Panc1 (cell line): ENCODE measurements around the gene CPA5. TPM values are rescaled to one million over a fixed set of nuclear protein-coding genes. Genes with fewer than 3 reads are reported as not detected.

Source experiments
- ATAC-seq: fragments of 200-7000 bp; cut with Tn5 transposase; 2 replicates; pipeline ENCODE4 v1.9.1; 2020; ENCODE audit warnings: mild to moderate bottlenecking, moderate library complexity
- BruUV-seq: library from RNA; stranded (reverse); fragments of 400-500 nt; replicated peaks from 2 replicates; lab custom pipeline; 2021; lab: Mats Ljungman, UMichigan
- CTCF ChIA-PET: fragments of 300-600 bp; sonication (Branson Sonifier 250); formaldehyde crosslinking; loops from one replicate; lab custom pipeline; 2022; ENCODE audit warnings: antibody characterized with exemption; lab: Charles Lee
- POLR2A ChIA-PET: fragments of 300-600 bp; sonication (Branson Sonifier 250); formaldehyde crosslinking; loops from one replicate; lab custom pipeline; 2022; ENCODE audit warnings: antibody characterized with exemption; lab: Charles Lee
- DNase-seq: peaks from one replicate; pipeline ENCODE4 v3.0.0-alpha.2; 2010; ENCODE audit warnings: low read depth, low spot score
- H3K27ac ChIP-seq: 2 replicates; pipeline ENCODE4 v1.5.1; 2011; ENCODE audit warnings: mild to moderate bottlenecking, low read length, inconsistent platforms
- H3K27me3 ChIP-seq: fragments of 200-500 bp; sonication (Bioruptor generic); 2 replicates; pipeline ENCODE4 v1.6.0; 2014; ENCODE audit warnings: low read length, inconsistent platforms; ENCODE audit not compliant: control insufficient read depth, insufficient read depth
- H3K36me3 ChIP-seq: fragments of 200-500 bp; sonication (Bioruptor generic); 2 replicates; pipeline ENCODE4 v1.5.1; 2014; ENCODE audit warnings: inconsistent platforms, mild to moderate bottlenecking, low read length, moderate library complexity; ENCODE audit not compliant: control insufficient read depth, insufficient read depth
- H3K4me1 ChIP-seq: 2 replicates; pipeline ENCODE4 v1.5.1; 2011; ENCODE audit warnings: inconsistent platforms, mild to moderate bottlenecking, low read length, moderate library complexity; ENCODE audit not compliant: control insufficient read depth, insufficient read depth
- H3K4me3 ChIP-seq, 2 experiments: 2 replicates each; pipeline ENCODE4 v1.5.1; 2011 to 2012; ENCODE audit warnings: low read depth in 2 of 2, low read length in 2 of 2, mild to moderate bottlenecking in 2 of 2, inconsistent platforms in 1 of 2, moderate library complexity in 1 of 2
- H3K9me3 ChIP-seq: fragments of 200-500 bp; sonication (Bioruptor generic); 2 replicates; pipeline ENCODE4 v1.5.1; 2014; ENCODE audit warnings: low read depth, mild to moderate bottlenecking, inconsistent platforms, low read length, moderate library complexity; ENCODE audit not compliant: control insufficient read depth, insufficient read depth
- POLR2AphosphoS5 ChIP-seq: IDR thresholded peaks from 2 replicates; pipeline ENCODE4 v1.6.1; 2012; ENCODE audit warnings: mild to moderate bottlenecking, low read depth, low read length, moderate library complexity
- SIN3A ChIP-seq: IDR thresholded peaks from 2 replicates; pipeline ENCODE4 v1.6.1; 2012; ENCODE audit warnings: low read depth, mild to moderate bottlenecking, low read length, moderate library complexity, borderline replicate concordance; ENCODE audit not compliant: insufficient read depth
- TCF7L2 ChIP-seq: IDR thresholded peaks from 2 replicates; pipeline ENCODE4 v1.6.1; 2011; ENCODE audit warnings: mild to moderate bottlenecking, low read depth, low read length, inconsistent platforms
- in situ Hi-C: cut with HindIII; loops from 2 replicates; pipeline ENCODE4 v1.10.0; 2016; ENCODE audit warnings: low sequenced_read_pairs, low pct_unique_long_range_greater_than_20kb
- intact Hi-C: fragments of 100-400 bp; cut with micrococcal nuclease; formaldehyde crosslinking; loops from one replicate; pipeline ENCODE4 v1.10.0; 2022; ENCODE audit not compliant: unreplicated experiment
- total RNA-seq: library from RNA; stranded (reverse); gene quantifications from one replicate; pipeline ENCODE4 v1.2.1, GENCODE V29; 2021; ENCODE audit not compliant: unreplicated experiment
- TF ChIP-seq, protein P1 (sequence below): fragments of 450-650 bp; IDR thresholded peaks from 2 replicates; pipeline ENCODE4 v1.5.1; 2017; ENCODE audit warnings: mild to moderate bottlenecking
- TF ChIP-seq, protein P2 (sequence below), 2 experiments: IDR thresholded peaks; 2 replicates each; pipeline ENCODE4 v1.6.1; 2011 to 2012; ENCODE audit warnings: low read depth in 2 of 2, control low read depth in 1 of 2, low read length in 1 of 2, mild to moderate bottlenecking in 1 of 2, moderate library complexity in 1 of 2; ENCODE audit not compliant: insufficient read depth in 1 of 2

CPA5 gene
- total RNA-seq, 1 experiment from 2014 or later: not detected

DNA sequence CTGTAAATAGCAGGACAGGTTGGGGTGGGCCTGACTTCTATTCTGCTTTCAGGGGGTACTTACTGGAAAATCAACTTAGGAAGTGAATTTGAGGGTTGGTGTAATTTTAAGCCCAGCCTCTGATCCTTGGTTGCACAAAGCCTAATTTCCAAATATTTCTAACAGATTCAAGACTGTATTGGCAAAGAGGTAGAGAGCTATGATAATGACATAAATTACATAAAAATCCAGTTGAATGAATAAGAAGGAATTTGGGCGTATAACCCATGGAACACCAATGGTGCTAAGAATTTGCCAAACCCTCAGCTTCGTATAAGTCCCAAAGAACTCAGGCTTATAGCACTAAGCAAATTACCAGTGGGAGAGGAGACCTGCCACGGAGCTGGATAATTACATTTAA is 39.7 kb upstream of the CPA5 start:
- H3K36me3 ChIP-seq: no peaks in the 10 kb centered on the region
- in situ Hi-C loops (no loop called here), intact Hi-C loops (no loop called here)
- ChIA-PET CTCF (no interaction called here), POLR2A (no interaction called here)
- no peak for TF ChIP-seq POLR2AphosphoS5
- TF ChIP-seq SIN3A: no peak
- no peak for TF ChIP-seq TCF7L2
- TF ChIP-seq, protein P1, sequence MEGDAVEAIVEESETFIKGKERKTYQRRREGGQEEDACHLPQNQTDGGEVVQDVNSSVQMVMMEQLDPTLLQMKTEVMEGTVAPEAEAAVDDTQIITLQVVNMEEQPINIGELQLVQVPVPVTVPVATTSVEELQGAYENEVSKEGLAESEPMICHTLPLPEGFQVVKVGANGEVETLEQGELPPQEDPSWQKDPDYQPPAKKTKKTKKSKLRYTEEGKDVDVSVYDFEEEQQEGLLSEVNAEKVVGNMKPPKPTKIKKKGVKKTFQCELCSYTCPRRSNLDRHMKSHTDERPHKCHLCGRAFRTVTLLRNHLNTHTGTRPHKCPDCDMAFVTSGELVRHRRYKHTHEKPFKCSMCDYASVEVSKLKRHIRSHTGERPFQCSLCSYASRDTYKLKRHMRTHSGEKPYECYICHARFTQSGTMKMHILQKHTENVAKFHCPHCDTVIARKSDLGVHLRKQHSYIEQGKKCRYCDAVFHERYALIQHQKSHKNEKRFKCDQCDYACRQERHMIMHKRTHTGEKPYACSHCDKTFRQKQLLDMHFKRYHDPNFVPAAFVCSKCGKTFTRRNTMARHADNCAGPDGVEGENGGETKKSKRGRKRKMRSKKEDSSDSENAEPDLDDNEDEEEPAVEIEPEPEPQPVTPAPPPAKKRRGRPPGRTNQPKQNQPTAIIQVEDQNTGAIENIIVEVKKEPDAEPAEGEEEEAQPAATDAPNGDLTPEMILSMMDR: no peak
- TF ChIP-seq, protein P2, sequence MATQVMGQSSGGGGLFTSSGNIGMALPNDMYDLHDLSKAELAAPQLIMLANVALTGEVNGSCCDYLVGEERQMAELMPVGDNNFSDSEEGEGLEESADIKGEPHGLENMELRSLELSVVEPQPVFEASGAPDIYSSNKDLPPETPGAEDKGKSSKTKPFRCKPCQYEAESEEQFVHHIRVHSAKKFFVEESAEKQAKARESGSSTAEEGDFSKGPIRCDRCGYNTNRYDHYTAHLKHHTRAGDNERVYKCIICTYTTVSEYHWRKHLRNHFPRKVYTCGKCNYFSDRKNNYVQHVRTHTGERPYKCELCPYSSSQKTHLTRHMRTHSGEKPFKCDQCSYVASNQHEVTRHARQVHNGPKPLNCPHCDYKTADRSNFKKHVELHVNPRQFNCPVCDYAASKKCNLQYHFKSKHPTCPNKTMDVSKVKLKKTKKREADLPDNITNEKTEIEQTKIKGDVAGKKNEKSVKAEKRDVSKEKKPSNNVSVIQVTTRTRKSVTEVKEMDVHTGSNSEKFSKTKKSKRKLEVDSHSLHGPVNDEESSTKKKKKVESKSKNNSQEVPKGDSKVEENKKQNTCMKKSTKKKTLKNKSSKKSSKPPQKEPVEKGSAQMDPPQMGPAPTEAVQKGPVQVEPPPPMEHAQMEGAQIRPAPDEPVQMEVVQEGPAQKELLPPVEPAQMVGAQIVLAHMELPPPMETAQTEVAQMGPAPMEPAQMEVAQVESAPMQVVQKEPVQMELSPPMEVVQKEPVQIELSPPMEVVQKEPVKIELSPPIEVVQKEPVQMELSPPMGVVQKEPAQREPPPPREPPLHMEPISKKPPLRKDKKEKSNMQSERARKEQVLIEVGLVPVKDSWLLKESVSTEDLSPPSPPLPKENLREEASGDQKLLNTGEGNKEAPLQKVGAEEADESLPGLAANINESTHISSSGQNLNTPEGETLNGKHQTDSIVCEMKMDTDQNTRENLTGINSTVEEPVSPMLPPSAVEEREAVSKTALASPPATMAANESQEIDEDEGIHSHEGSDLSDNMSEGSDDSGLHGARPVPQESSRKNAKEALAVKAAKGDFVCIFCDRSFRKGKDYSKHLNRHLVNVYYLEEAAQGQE (IDR thresholded peaks at IDR 0.05; ENCODE audit: insufficient read depth in 1 of 2, low read depth in 2 of 2, low read length in 1 of 2): no peak
- no TSS peak for BruUV-seq
- no peaks in the 10 kb centered on the region for H3K9me3 ChIP-seq
- H3K4me3 ChIP-seq: no peak overlapping the region
- ATAC-seq: no peak
- DNase-seq: no peak
- no peaks in the 10 kb centered on the region for H3K4me1 ChIP-seq
- H3K27me3 ChIP-seq: no peaks in the 10 kb centered on the region
- no peak overlapping the region for H3K27ac ChIP-seq

DNA sequence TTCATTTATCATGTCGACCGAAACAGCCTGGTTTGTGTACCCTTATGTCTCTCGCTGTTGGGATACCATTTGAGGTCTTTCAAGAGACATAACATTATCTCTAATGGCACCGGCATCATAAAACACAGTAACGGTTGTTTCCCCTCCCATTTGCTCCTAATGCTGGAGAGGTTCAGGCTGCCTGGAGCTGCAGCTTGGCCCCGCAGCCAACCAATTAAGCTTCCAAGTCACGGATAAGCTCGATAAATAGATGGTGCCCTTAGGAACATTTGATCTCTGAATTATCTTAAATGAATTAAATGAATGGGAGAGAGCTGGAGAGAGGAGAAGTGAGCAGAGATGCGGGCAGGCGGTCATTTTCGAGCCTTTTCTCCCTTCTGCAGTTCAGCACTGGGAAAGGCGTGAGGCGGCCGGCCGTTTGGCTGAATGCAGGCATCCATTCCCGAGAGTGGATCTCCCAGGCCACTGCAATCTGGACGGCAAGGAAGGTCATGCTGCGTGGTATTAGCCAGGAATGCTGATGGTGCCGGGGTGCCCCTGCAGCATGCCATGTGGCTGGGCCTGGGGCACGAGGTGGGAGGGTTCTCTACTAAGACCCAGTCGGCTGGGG is 39.1 kb upstream of the CPA5 start:
- no TSS peak for BruUV-seq
- no peak for DNase-seq
- H3K27me3 ChIP-seq: no peaks in the 10 kb centered on the region
- no peak overlapping the region for H3K27ac ChIP-seq
- intact Hi-C loops: no loop called here
- no peaks in the 10 kb centered on the region for H3K9me3 ChIP-seq
- no peaks in the 10 kb centered on the region for H3K4me1 ChIP-seq
- no peak overlapping the region for H3K4me3 ChIP-seq
- no peak for ATAC-seq
- ChIA-PET POLR2A (no interaction called here), CTCF (no interaction called here)
- in situ Hi-C loops: no loop called here
- TF ChIP-seq, protein P1: no peak
- no peaks in the 10 kb centered on the region for H3K36me3 ChIP-seq
